GM23338 (cell line): ENCODE measurements around the gene TAF8.

Experiments used
- CTCF ChIP-seq, 2 experiments: fragments of 200-600 bp in 1 of 2; sonication (generic) in 1 of 2; conservative IDR thresholded peaks; 2 replicates each; pipeline versions ENCODE4 v1.5.1 to v1.6.1; 2016 to 2017; ENCODE audit warnings: antibody characterized with exemption in 2 of 2, low read depth in 2 of 2, mild to moderate bottlenecking in 2 of 2, moderate library complexity in 1 of 2
- EZH2 ChIP-seq: fragments of 200-600 bp; sonication (generic); IDR thresholded peaks from one replicate; pipeline ENCODE4 v1.8.0; 2017; ENCODE audit warnings: antibody characterized with exemption, mild to moderate bottlenecking, low read depth; ENCODE audit not compliant: unreplicated experiment

GRCh38 chr6:42131531-42131930 lies 81.2 kb downstream of the TAF8 start:
- TF ChIP-seq CTCF (conservative IDR thresholded peaks at IDR 0.05; ENCODE audit: low read depth in 2 of 2) = no peak
- TF ChIP-seq EZH2 = no peak
